Measurements from ENCODE around the gene UNC5B.

DNA sequence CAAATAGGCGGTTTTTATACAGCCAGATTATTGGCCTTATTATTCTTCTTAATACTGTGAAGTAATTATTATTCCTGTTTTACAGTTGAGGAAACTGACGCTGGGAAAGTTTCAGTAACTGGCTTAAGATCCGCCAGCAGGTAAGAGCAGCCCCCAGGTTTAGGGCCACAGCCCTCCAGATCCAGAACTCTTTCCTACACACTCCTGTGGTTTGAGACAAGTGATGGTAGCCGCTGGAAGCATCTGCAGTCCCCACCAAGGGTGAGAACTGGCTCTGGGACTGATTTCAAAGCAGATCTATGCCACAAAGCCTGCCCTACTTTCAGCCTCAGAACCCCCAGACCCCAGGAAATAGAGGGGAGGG, 3.0 kb upstream of the UNC5B start:
- TF ChIP-seq ZBTB21 (CRISPR knock-in tag; IDR thresholded peaks at IDR 0.05; ENCODE audit: borderline replicate concordance) (no peak), NR1H2 (CRISPR knock-in tag; IDR thresholded peaks at IDR 0.05) (no peak), NR3C1 (CRISPR knock-in tag; conservative IDR thresholded peaks at IDR 0.05; ENCODE audit: low read depth) (no peak), TCF7 (CRISPR knock-in tag; IDR thresholded peaks at IDR 0.05; ENCODE audit: low read depth) (no peak), CREM (CRISPR knock-in tag; IDR thresholded peaks at IDR 0.05) (no peak)
- TF ChIP-seq, protein P1, sequence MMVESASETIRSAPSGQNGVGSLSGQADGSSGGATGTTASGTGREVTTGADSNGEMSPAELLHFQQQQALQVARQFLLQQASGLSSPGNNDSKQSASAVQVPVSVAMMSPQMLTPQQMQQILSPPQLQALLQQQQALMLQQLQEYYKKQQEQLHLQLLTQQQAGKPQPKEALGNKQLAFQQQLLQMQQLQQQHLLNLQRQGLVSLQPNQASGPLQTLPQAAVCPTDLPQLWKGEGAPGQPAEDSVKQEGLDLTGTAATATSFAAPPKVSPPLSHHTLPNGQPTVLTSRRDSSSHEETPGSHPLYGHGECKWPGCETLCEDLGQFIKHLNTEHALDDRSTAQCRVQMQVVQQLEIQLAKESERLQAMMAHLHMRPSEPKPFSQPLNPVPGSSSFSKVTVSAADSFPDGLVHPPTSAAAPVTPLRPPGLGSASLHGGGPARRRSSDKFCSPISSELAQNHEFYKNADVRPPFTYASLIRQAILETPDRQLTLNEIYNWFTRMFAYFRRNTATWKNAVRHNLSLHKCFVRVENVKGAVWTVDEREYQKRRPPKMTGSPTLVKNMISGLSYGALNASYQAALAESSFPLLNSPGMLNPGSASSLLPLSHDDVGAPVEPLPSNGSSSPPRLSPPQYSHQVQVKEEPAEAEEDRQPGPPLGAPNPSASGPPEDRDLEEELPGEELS (CRISPR knock-in tag; IDR thresholded peaks at IDR 0.05), result no peak
- TF ChIP-seq, protein P2, sequence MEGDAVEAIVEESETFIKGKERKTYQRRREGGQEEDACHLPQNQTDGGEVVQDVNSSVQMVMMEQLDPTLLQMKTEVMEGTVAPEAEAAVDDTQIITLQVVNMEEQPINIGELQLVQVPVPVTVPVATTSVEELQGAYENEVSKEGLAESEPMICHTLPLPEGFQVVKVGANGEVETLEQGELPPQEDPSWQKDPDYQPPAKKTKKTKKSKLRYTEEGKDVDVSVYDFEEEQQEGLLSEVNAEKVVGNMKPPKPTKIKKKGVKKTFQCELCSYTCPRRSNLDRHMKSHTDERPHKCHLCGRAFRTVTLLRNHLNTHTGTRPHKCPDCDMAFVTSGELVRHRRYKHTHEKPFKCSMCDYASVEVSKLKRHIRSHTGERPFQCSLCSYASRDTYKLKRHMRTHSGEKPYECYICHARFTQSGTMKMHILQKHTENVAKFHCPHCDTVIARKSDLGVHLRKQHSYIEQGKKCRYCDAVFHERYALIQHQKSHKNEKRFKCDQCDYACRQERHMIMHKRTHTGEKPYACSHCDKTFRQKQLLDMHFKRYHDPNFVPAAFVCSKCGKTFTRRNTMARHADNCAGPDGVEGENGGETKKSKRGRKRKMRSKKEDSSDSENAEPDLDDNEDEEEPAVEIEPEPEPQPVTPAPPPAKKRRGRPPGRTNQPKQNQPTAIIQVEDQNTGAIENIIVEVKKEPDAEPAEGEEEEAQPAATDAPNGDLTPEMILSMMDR (IDR thresholded peaks at IDR 0.05), result no peak
- TF ChIP-seq, protein P3, sequence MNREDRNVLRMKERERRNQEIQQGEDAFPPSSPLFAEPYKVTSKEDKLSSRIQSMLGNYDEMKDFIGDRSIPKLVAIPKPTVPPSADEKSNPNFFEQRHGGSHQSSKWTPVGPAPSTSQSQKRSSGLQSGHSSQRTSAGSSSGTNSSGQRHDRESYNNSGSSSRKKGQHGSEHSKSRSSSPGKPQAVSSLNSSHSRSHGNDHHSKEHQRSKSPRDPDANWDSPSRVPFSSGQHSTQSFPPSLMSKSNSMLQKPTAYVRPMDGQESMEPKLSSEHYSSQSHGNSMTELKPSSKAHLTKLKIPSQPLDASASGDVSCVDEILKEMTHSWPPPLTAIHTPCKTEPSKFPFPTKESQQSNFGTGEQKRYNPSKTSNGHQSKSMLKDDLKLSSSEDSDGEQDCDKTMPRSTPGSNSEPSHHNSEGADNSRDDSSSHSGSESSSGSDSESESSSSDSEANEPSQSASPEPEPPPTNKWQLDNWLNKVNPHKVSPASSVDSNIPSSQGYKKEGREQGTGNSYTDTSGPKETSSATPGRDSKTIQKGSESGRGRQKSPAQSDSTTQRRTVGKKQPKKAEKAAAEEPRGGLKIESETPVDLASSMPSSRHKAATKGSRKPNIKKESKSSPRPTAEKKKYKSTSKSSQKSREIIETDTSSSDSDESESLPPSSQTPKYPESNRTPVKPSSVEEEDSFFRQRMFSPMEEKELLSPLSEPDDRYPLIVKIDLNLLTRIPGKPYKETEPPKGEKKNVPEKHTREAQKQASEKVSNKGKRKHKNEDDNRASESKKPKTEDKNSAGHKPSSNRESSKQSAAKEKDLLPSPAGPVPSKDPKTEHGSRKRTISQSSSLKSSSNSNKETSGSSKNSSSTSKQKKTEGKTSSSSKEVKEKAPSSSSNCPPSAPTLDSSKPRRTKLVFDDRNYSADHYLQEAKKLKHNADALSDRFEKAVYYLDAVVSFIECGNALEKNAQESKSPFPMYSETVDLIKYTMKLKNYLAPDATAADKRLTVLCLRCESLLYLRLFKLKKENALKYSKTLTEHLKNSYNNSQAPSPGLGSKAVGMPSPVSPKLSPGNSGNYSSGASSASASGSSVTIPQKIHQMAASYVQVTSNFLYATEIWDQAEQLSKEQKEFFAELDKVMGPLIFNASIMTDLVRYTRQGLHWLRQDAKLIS (CRISPR knock-in tag; IDR thresholded peaks at IDR 0.05; ENCODE audit: borderline replicate concordance), result no peak
- TF ChIP-seq, protein P4, sequence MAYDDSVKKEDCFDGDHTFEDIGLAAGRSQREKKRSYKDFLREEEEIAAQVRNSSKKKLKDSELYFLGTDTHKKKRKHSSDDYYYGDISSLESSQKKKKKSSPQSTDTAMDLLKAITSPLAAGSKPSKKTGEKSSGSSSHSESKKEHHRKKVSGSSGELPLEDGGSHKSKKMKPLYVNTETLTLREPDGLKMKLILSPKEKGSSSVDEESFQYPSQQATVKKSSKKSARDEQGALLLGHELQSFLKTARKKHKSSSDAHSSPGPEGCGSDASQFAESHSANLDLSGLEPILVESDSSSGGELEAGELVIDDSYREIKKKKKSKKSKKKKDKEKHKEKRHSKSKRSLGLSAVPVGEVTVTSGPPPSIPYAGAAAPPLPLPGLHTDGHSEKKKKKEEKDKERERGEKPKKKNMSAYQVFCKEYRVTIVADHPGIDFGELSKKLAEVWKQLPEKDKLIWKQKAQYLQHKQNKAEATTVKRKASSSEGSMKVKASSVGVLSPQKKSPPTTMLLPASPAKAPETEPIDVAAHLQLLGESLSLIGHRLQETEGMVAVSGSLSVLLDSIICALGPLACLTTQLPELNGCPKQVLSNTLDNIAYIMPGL (CRISPR knock-in tag; IDR thresholded peaks at IDR 0.05), result no peak
- TF ChIP-seq, protein P5, sequence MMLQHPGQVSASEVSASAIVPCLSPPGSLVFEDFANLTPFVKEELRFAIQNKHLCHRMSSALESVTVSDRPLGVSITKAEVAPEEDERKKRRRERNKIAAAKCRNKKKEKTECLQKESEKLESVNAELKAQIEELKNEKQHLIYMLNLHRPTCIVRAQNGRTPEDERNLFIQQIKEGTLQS (CRISPR knock-in tag; conservative IDR thresholded peaks at IDR 0.05), result no peak
- TF ChIP-seq, protein P6, sequence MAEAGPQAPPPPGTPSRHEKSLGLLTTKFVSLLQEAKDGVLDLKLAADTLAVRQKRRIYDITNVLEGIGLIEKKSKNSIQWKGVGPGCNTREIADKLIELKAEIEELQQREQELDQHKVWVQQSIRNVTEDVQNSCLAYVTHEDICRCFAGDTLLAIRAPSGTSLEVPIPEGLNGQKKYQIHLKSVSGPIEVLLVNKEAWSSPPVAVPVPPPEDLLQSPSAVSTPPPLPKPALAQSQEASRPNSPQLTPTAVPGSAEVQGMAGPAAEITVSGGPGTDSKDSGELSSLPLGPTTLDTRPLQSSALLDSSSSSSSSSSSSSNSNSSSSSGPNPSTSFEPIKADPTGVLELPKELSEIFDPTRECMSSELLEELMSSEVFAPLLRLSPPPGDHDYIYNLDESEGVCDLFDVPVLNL (CRISPR knock-in tag; IDR thresholded peaks at IDR 0.05; ENCODE audit: borderline replicate concordance, low read depth), result no peak

Data from WTC11 (cell line).